ENCODE measurements around the gene MLEC. TPM values are rescaled to one million over a fixed set of nuclear protein-coding genes. Genes with fewer than 3 reads are reported as not detected.

The MLEC gene
- total RNA-seq, 2 donors from 2014 or later: 188 to 195 TPM

- H3K4me3 Mint-ChIP-seq: no peak overlapping the region
- H3K27ac Mint-ChIP-seq: no peak overlapping the region
- no peak for DNase-seq
- H3K27me3 ChIP-seq (ENCODE audit: control insufficient read depth, insufficient read depth, low read length, poor library complexity, severe bottlenecking): no peaks in the 10 kb centered on the region
- no peaks in the 10 kb centered on the region for H3K4me1 ChIP-seq (ENCODE audit: control insufficient read depth, insufficient read depth, low read length)
- H3K27ac ChIP-seq (ENCODE audit: low read depth, low read length): no peak overlapping the region
- no peaks in the 10 kb centered on the region for H3K36me3 ChIP-seq (ENCODE audit: control insufficient read depth, insufficient read depth, low read length)
- no peaks in the 10 kb centered on the region for H3K27me3 Mint-ChIP-seq (ENCODE audit: insufficient read depth)
- no peaks in the 10 kb centered on the region for H3K36me3 Mint-ChIP-seq (ENCODE audit: low read depth)
- no peaks in the 10 kb centered on the region for H3K9me3 ChIP-seq (ENCODE audit: control insufficient read depth, low read length)
- no peaks in the 10 kb centered on the region for H3K9me3 Mint-ChIP-seq
- H3K4me3 ChIP-seq (ENCODE audit: low read length): no peak overlapping the region
- WGBS, 2 experiments (ENCODE audit: insufficient coverage in 1 of 2, insufficient read length in 1 of 2): 41 to 42% methylated on average over 2 of the region's 2 CpGs
- H3K9ac ChIP-seq (ENCODE audit: extremely low read depth, low read length, poor library complexity, severe bottlenecking): no peak overlapping the region
- H3K4me1 Mint-ChIP-seq: no peaks in the 10 kb centered on the region
- no peak for TF ChIP-seq CTCF (conservative IDR thresholded peaks at IDR 0.05)
Observed at GRCh38 chr12:120661432-120661831, 25.5 kb upstream of the MLEC start.

GRCh38 chr12:120662879-120663278 lies 24.1 kb upstream of the MLEC start:
- no peak for TF ChIP-seq CTCF (conservative IDR thresholded peaks at IDR 0.05)
- no peak overlapping the region for H3K27ac Mint-ChIP-seq
- H3K27me3 Mint-ChIP-seq (ENCODE audit: insufficient read depth): no peaks in the 10 kb centered on the region
- Histone ChIP-seq H3K27me3 (ENCODE audit: control insufficient read depth, insufficient read depth, low read length, poor library complexity, severe bottlenecking) (no peaks in the 10 kb centered on the region), H3K36me3 (ENCODE audit: control insufficient read depth, insufficient read depth, low read length) (no peaks in the 10 kb centered on the region), H3K9ac (ENCODE audit: extremely low read depth, low read length, poor library complexity, severe bottlenecking) (no peak overlapping the region), H3K4me3 (ENCODE audit: low read length) (no peak overlapping the region), H3K27ac (ENCODE audit: low read depth, low read length) (no peak overlapping the region), H3K9me3 (ENCODE audit: control insufficient read depth, low read length) (no peaks in the 10 kb centered on the region), H3K4me1 (ENCODE audit: control insufficient read depth, insufficient read depth, low read length) (no peaks in the 10 kb centered on the region)
- H3K36me3 Mint-ChIP-seq (ENCODE audit: low read depth): no peaks in the 10 kb centered on the region
- H3K4me1 Mint-ChIP-seq: no peaks in the 10 kb centered on the region
- no peak for DNase-seq
- 68 to 95% methylated on average over 3 of the region's 3 CpGs for WGBS, 2 experiments (ENCODE audit: insufficient coverage in 1 of 2, insufficient read length in 1 of 2)
- H3K9me3 Mint-ChIP-seq: no peaks in the 10 kb centered on the region
- no peak overlapping the region for H3K4me3 Mint-ChIP-seq

- no peaks in the 10 kb centered on the region for H3K9me3 Mint-ChIP-seq
- 90 to 91% methylated on average over 5 of the region's 5 CpGs for WGBS, 2 experiments (ENCODE audit: insufficient coverage in 1 of 2, insufficient read length in 1 of 2)
- no peak overlapping the region for H3K4me3 ChIP-seq (ENCODE audit: low read length)
- no peaks in the 10 kb centered on the region for H3K27me3 ChIP-seq (ENCODE audit: control insufficient read depth, insufficient read depth, low read length, poor library complexity, severe bottlenecking)
- no peak for TF ChIP-seq CTCF (conservative IDR thresholded peaks at IDR 0.05)
- no peaks in the 10 kb centered on the region for H3K36me3 Mint-ChIP-seq (ENCODE audit: low read depth)
- H3K4me1 Mint-ChIP-seq: peaks cover 4% of the 10 kb centered on the region
- no peak for DNase-seq
- H3K36me3 ChIP-seq (ENCODE audit: control insufficient read depth, insufficient read depth, low read length): no peaks in the 10 kb centered on the region
- no peak overlapping the region for H3K4me3 Mint-ChIP-seq
- H3K9ac ChIP-seq (ENCODE audit: extremely low read depth, low read length, poor library complexity, severe bottlenecking): no peak overlapping the region
- H3K27ac ChIP-seq (ENCODE audit: low read depth, low read length): no peak overlapping the region
- H3K27me3 Mint-ChIP-seq (ENCODE audit: insufficient read depth): no peaks in the 10 kb centered on the region
- H3K9me3 ChIP-seq (ENCODE audit: control insufficient read depth, low read length): no peaks in the 10 kb centered on the region
- H3K4me1 ChIP-seq (ENCODE audit: control insufficient read depth, insufficient read depth, low read length): no peaks in the 10 kb centered on the region
- no peak overlapping the region for H3K27ac Mint-ChIP-seq
Observed at GRCh38 chr12:120663741-120664140, 23.2 kb upstream of the MLEC start.

Measured in endodermal cell (in vitro differentiated cells).